K562 (cell line): ENCODE measurements around the gene LCTL. TPM values are rescaled to one million over a fixed set of nuclear protein-coding genes. Genes with fewer than 3 reads are reported as not detected.
A peak's percentile ranks its signal among the peaks of the same experiment; 100 is the strongest.

ENCODE experiments used
- ATAC-seq: fragments of 200-7000 bp; cut with Tn5 transposase; 3 replicates; pipeline ENCODE4 v1.9.1; 2020; ENCODE audit warnings: moderate library complexity
- BruUV-seq: library from RNA; stranded (reverse); fragments of 400-500 nt; replicated peaks from 2 replicates; lab custom pipeline; 2021; lab: Mats Ljungman, UMichigan
- CTCF ChIA-PET: fragments of 300-600 bp; formaldehyde crosslinking; extraction: SDS; loops from one replicate; lab custom pipeline; 2021; ENCODE audit warnings: low intra/inter-chr PET ratio; lab: Yijun Ruan, JAX
- POLR2A ChIA-PET: fragments of 300-600, 350-650 bp; sonication (Branson Sonifier 250); formaldehyde crosslinking; extraction: SDS; loops from one replicate; lab custom pipeline; 2021; ENCODE audit warnings: antibody characterized with exemption, inconsistent platforms; lab: Yijun Ruan, JAX
- DNase-seq, 4 experiments: peaks; one replicate each; pipeline versions ENCODE4 v3.0.0 to v3.0.0-alpha.2; 2011 to 2018; ENCODE audit warnings: low spot score in 3 of 4, mixed read lengths in 3 of 4; ENCODE audit errors: extremely low read depth in 1 of 4
- FAIRE-seq: peaks from 2 replicates; lab custom pipeline; 2011; peaks lifted over from hg19 to GRCh38; lab: Jason Lieb, UNC
- H2AFZ ChIP-seq: 2 replicates; pipeline ENCODE4 v1.6.0; 2011; ENCODE audit warnings: low read depth, low read length, control low read depth, inconsistent platforms
- H3K27ac ChIP-seq: fragments of 200-600 bp; 3 replicates; pipeline ENCODE4 v1.8.0; 2011; ENCODE audit warnings: low read depth, mild to moderate bottlenecking, control low read depth, inconsistent platforms, low read length, moderate library complexity, mixed read lengths; ENCODE audit errors: extremely low read depth
- H3K27me3 ChIP-seq, 2 experiments: fragments of 300-600 bp in 1 of 2; 2 replicates in 1 of 2; 3 replicates in 1 of 2; pipeline versions ENCODE4 v1.6.0 to v1.8.0; 2011; ENCODE audit warnings: inconsistent platforms in 2 of 2, low read length in 2 of 2, mild to moderate bottlenecking in 1 of 2, mixed read lengths in 1 of 2, moderate library complexity in 1 of 2; ENCODE audit not compliant: control insufficient read depth in 2 of 2, insufficient read depth in 2 of 2
- H3K36me3 ChIP-seq: fragments of 300-600 bp; 3 replicates; pipeline ENCODE4 v1.8.0; 2011; ENCODE audit warnings: mild to moderate bottlenecking, low read length, inconsistent platforms; ENCODE audit not compliant: control insufficient read depth, insufficient read depth
- H3K4me1 ChIP-seq, 2 experiments: fragments of 200-600 bp in 1 of 2; replicated peaks in 1 of 2; 2 replicates in 1 of 2; 3 replicates in 1 of 2; pipeline versions ENCODE4 v1.5.1 to v1.8.0; 2011; ENCODE audit warnings: inconsistent platforms in 2 of 2, low read length in 2 of 2, mild to moderate bottlenecking in 1 of 2, mixed read lengths in 1 of 2, moderate library complexity in 1 of 2; ENCODE audit not compliant: control insufficient read depth in 2 of 2, insufficient read depth in 2 of 2
- H3K4me2 ChIP-seq: 2 replicates; pipeline ENCODE4 v1.6.1; 2011; ENCODE audit warnings: low read length, control low read depth, inconsistent platforms, mixed read lengths; ENCODE audit not compliant: insufficient read depth
- H3K4me3 ChIP-seq: fragments of 200-600 bp; sonication (generic), shearing (Covaris generic); 2 replicates; pipeline ENCODE4 v1.5.1; 2016; ENCODE audit warnings: control low read depth, inconsistent platforms
- H3K79me2 ChIP-seq: fragments of 200-600 bp; 3 replicates; pipeline ENCODE4 v1.8.0; 2011; ENCODE audit warnings: low read length, inconsistent platforms; ENCODE audit not compliant: control insufficient read depth, insufficient read depth
- H3K9ac ChIP-seq, 2 experiments: 2 replicates each; pipeline versions ENCODE4 v1.6.0 to v1.6.1; 2011; ENCODE audit warnings: low read depth in 2 of 2, low read length in 2 of 2, control low read depth in 1 of 2, inconsistent platforms in 1 of 2, mild to moderate bottlenecking in 1 of 2, mixed read lengths in 1 of 2; ENCODE audit not compliant: insufficient read depth in 1 of 2
- H3K9me1 ChIP-seq: one replicate; pipeline ENCODE4 v1.6.0; 2011; ENCODE audit warnings: inconsistent platforms, mild to moderate bottlenecking, low read length, moderate library complexity; ENCODE audit not compliant: control insufficient read depth, insufficient read depth
- H3K9me3 ChIP-seq: replicated peaks from 2 replicates; pipeline ENCODE4 v1.5.1; 2011; ENCODE audit warnings: low read depth, low read length, inconsistent platforms; ENCODE audit not compliant: control insufficient read depth, insufficient read depth
- H4K20me1 ChIP-seq: replicated peaks from 2 replicates; pipeline ENCODE4 v1.6.1; 2011; ENCODE audit warnings: low read length, inconsistent platforms, mixed read lengths; ENCODE audit not compliant: control insufficient read depth, insufficient read depth
- ADNP ChIP-seq: fragments of 200-800 bp; sonication (Bioruptor generic); IDR thresholded peaks from 2 replicates; pipeline ENCODE4 v1.6.1; 2016; ENCODE audit warnings: missing genetic modification characterization, missing compliant biosample characterization
- MEF2D ChIP-seq: conservative IDR thresholded peaks from 2 replicates; pipeline ENCODE4 v1.6.1; 2016; ENCODE audit warnings: low read depth, missing genetic modification characterization, missing compliant biosample characterization
- NR4A1 ChIP-seq, 2 experiments: fragments of 250-450 bp in 1 of 2; fragments of 450-650 bp in 1 of 2; sonication (Bioruptor Pico) in 1 of 2; IDR thresholded peaks; 2 replicates each; pipeline versions ENCODE4 v1.4.0 to v1.6.1; 2016 to 2020; ENCODE audit warnings: mild to moderate bottlenecking in 2 of 2, missing compliant biosample characterization in 1 of 2, missing genetic modification characterization in 1 of 2, moderate library complexity in 1 of 2
- PML ChIP-seq: IDR thresholded peaks from 2 replicates; pipeline ENCODE4 v1.6.1; 2012; ENCODE audit warnings: low read length, inconsistent platforms
- POLR2AphosphoS2 ChIP-seq: IDR thresholded peaks from 2 replicates; pipeline ENCODE4 v1.6.1; 2012; ENCODE audit warnings: low read length, improper control_type of control experiment
- POLR2G ChIP-seq: fragments of 200-400 bp; formaldehyde crosslinking; IDR thresholded peaks from 2 replicates; pipeline ENCODE4 v1.6.1; 2017; ENCODE audit warnings: low read depth, mild to moderate bottlenecking, antibody characterized with exemption, low read length, moderate library complexity
- RBFOX2 ChIP-seq: fragments of 200-400 bp; formaldehyde crosslinking; IDR thresholded peaks from 2 replicates; pipeline ENCODE4 v1.6.1; 2017; ENCODE audit warnings: low read depth, mild to moderate bottlenecking, low read length, moderate library complexity
- SUPT5H ChIP-seq: fragments of 450-650 bp; IDR thresholded peaks from 2 replicates; pipeline ENCODE4 v1.6.1; 2016
- ZNF449 ChIP-seq: fragments of 250-450 bp; sonication (Bioruptor Pico); IDR thresholded peaks from 2 replicates; pipeline ENCODE4 v1.8.0; 2022; ENCODE audit warnings: moderate library complexity, mild to moderate bottlenecking, inconsistent platforms
- WGBS: fragments of 100-300 bp; shearing (Covaris generic); methylation state at CpG from one replicate; pipeline ENCODE4 v1.1.6; 2016; ENCODE audit warnings: low coverage, mixed read lengths; ENCODE audit not compliant: insufficient coverage; ENCODE audit errors: missing lambda C conversion rate; 5-methylcytosine and 5-hydroxymethylcytosine counted together
- in situ Hi-C: fragments of 300-500 bp; cut with MboI; formaldehyde crosslinking; loops from 4 replicates; pipeline ENCODE4 v1.15.0; 2018; ENCODE audit warnings: inconsistent platforms, mixed read lengths
- intact Hi-C: fragments of 100-400 bp; cut with micrococcal nuclease; formaldehyde crosslinking; loops from 2 replicates; pipeline ENCODE4 v1.14.2; 2022
- polyA plus RNA-seq, 8 experiments: library from polyadenylated mRNA; depleted of rRNA in 4 of 8; stranded (reverse) in 5 of 8; unstranded in 3 of 8; fragments of >200 nt; fragmentation: Nextera tagmentation in 2 of 8; fragmentation: Illumina TruSeq in 1 of 8; extraction: Ambion mirVana in 2 of 8; extraction: Trizol in 1 of 8; gene quantifications; 2 replicates each; pipeline versions ENCODE4 v1.2.1 to v1.2.3, GENCODE V29; 2011 to 2014; ENCODE audit warnings: inconsistent platforms in 1 of 8, missing spikeins in 1 of 8
- total RNA-seq, 7 experiments: library from RNA; depleted of rRNA in 6 of 7; stranded (reverse); fragments of >200 nt in 6 of 7; fragmentation: Illumina TruSeq in 2 of 7; extraction: Trizol in 2 of 7; gene quantifications; 2 replicates each; pipeline versions ENCODE4 v1.2.1 to v1.2.3, GENCODE V29; 2011 to 2021; ENCODE audit warnings: low replicate concordance in 1 of 7

The LCTL gene
- total and polyA plus RNA-seq, 9 of the 15 experiments (the other 6 are each of a cell fraction or from before 2014, with no cell fraction given) = 0.08 to 0.31 (median 0.17) TPM; not detected in 6

- ATAC-seq (no peak), FAIRE-seq (no peak), DNase-seq (no peak)
- Histone ChIP-seq H2AFZ (no peak overlapping the region), H3K9me1 (peaks cover 29% of the 10 kb centered on the region), H3K36me3 (peaks cover 90% of the 10 kb centered on the region), H3K4me3 (no peak overlapping the region), H3K9me3 (no peaks in the 10 kb centered on the region), H3K4me2 (no peak overlapping the region), H3K4me1 (peaks cover 21 to 33% of the 10 kb centered on the region in 2 experiments; a peak in 4 of 5 replicates), H3K27me3 (no peaks in the 10 kb centered on the region), H4K20me1 (peaks cover 62% of the 10 kb centered on the region), H3K27ac (peak overlapping the region; percentile 13; the same call in 1 of the 3 replicates), H3K9ac (no peak overlapping the region; a peak in 1 of 4 replicates), H3K79me2 (peaks cover 96% of the 10 kb centered on the region)
- in situ Hi-C loops (loop anchor here (10.0 kb wide), 1 partner anchor 260 kb away; no protein-coding TSS in a partner anchor), intact Hi-C loops (no loop called here)
- WGBS = 91% methylated on average over 5 of the region's 5 CpGs
- ChIA-PET CTCF (no interaction called here), POLR2A (interaction anchor here (0.6 to 2.3 kb wide), 2 partner anchors 12 to 342 kb away, joined by 3 to 14 read pairs; no protein-coding TSS in a partner anchor)
- TF ChIP-seq SUPT5H = peak; percentile 49
- TF ChIP-seq MEF2D (tag) = no peak
- TSS peak; percentile 1 for BruUV-seq
Observed at GRCh38 chr15:66594836-66595235, 29.0 kb upstream of the LCTL start.

- intact Hi-C loops (no loop called here), in situ Hi-C loops (loop anchor here (10.0 kb wide), 1 partner anchor 260 kb away; no protein-coding TSS in a partner anchor)
- no peaks in the 10 kb centered on the region for H3K27me3 ChIP-seq
- peaks cover 96% of the 10 kb centered on the region for H3K79me2 ChIP-seq
- H4K20me1 ChIP-seq = peaks cover 61% of the 10 kb centered on the region
- no peaks in the 10 kb centered on the region for H3K9me3 ChIP-seq
- ChIA-PET POLR2A (interaction anchor here (0.6 to 2.3 kb wide), 4 partner anchors 12 to 342 kb away, joined by 3 to 14 read pairs (median 4); no protein-coding TSS in a partner anchor), CTCF (no interaction called here)
- ATAC-seq = no peak
- no peak overlapping the region for H2AFZ ChIP-seq
- no peak for DNase-seq
- H3K9me1 ChIP-seq = peaks cover 26% of the 10 kb centered on the region
- H3K36me3 ChIP-seq = peaks cover 88% of the 10 kb centered on the region
- peaks cover 23 to 33% of the 10 kb centered on the region in 2 experiments; a peak in 4 of 5 replicates for H3K4me1 ChIP-seq
- BruUV-seq = no TSS peak
- no peak for FAIRE-seq
- H3K4me2 ChIP-seq = no peak overlapping the region
- no peak overlapping the region for H3K4me3 ChIP-seq
- WGBS = 94% methylated on average over 10 of the region's 10 CpGs
- no peak overlapping the region for H3K27ac ChIP-seq
- peak; percentile 53 for TF ChIP-seq POLR2G
- no peak for TF ChIP-seq NR4A1 (CRISPR knock-in tag; IDR thresholded peaks at IDR 0.05)
- no peak for TF ChIP-seq NR4A1 (tag; IDR thresholded peaks at IDR 0.05)
- TF ChIP-seq RBFOX2 = 0 out of 2 replicates have a peak, but pooled peaks have one; percentile 24
- TF ChIP-seq ZNF449 = no peak
- no peak for TF ChIP-seq PML
- no peak for TF ChIP-seq ADNP (tag)
- 0 out of 2 replicates have a peak, but pooled peaks have one; percentile 51 for TF ChIP-seq POLR2AphosphoS2
- no peak overlapping the region; a peak in 1 of 4 replicates for H3K9ac ChIP-seq
Observed at GRCh38 chr15:66594344-66594743, 28.5 kb upstream of the LCTL start.
